ENCODE measurements around the gene MFAP4.

The MFAP4 gene

GRCh38 chr17:19410091-19410490 is 23.1 kb upstream of the MFAP4 start:
- peaks cover 0 to 13% (median 0%) of the 10 kb centered on the region in 5 donors for H3K4me1 ChIP-seq (ENCODE audit: control insufficient read depth in 5 of 5, insufficient read depth in 5 of 5, low read length in 5 of 5)
- no peaks in the 10 kb centered on the region for H3K36me3 ChIP-seq (ENCODE audit: control insufficient read depth in 5 of 5, insufficient read depth in 5 of 5, low read length in 5 of 5)
- H3K27me3 ChIP-seq (ENCODE audit: control insufficient read depth in 5 of 5, insufficient read depth in 4 of 5, low read length in 5 of 5), result peaks cover 0 to 7% (median 3%) of the 10 kb centered on the region in 5 donors
- no peaks in the 10 kb centered on the region for H3K9me3 ChIP-seq (ENCODE audit: control insufficient read depth in 5 of 5, low read length in 5 of 5)
- H3K4me3 ChIP-seq (ENCODE audit: low read depth in 1 of 5, low read length in 5 of 5), result no peak overlapping the region
- H3K27ac ChIP-seq (ENCODE audit: low read depth, low read length), result no peak overlapping the region
- H3K9ac ChIP-seq (ENCODE audit: low read length in 5 of 5), result no peak overlapping the region

GRCh38 chr17:19409509-19409908 is 22.5 kb upstream of the MFAP4 start:
- Histone ChIP-seq H3K27ac (ENCODE audit: low read depth, low read length) (no peak overlapping the region), H3K4me1 (ENCODE audit: control insufficient read depth in 5 of 5, insufficient read depth in 5 of 5, low read length in 5 of 5) (peaks cover 0 to 13% (median 0%) of the 10 kb centered on the region in 5 donors)

GRCh38 chr17:19409066-19409465 is 22.1 kb upstream of the MFAP4 start:
- Histone ChIP-seq H3K27me3 (ENCODE audit: control insufficient read depth in 5 of 5, insufficient read depth in 4 of 5, low read length in 5 of 5) (peaks cover 0 to 7% (median 3%) of the 10 kb centered on the region in 5 donors), H3K9me3 (ENCODE audit: control insufficient read depth in 5 of 5, low read length in 5 of 5) (no peaks in the 10 kb centered on the region), H3K27ac (ENCODE audit: low read depth, low read length) (no peak overlapping the region), H3K4me3 (ENCODE audit: low read depth in 1 of 5, low read length in 5 of 5) (no peak overlapping the region), H3K4me1 (ENCODE audit: control insufficient read depth in 5 of 5, insufficient read depth in 5 of 5, low read length in 5 of 5) (peaks cover 0 to 13% (median 0%) of the 10 kb centered on the region in 5 donors), H3K36me3 (ENCODE audit: control insufficient read depth in 5 of 5, insufficient read depth in 5 of 5, low read length in 5 of 5) (no peaks in the 10 kb centered on the region), H3K9ac (ENCODE audit: low read length in 5 of 5) (no peak overlapping the region)

More at GRCh38 chr17:19409509-19409908, 22.5 kb upstream of the MFAP4 start:
- Histone ChIP-seq H3K9me3 (ENCODE audit: control insufficient read depth in 5 of 5, low read length in 5 of 5) (no peaks in the 10 kb centered on the region), H3K36me3 (ENCODE audit: control insufficient read depth in 5 of 5, insufficient read depth in 5 of 5, low read length in 5 of 5) (no peaks in the 10 kb centered on the region), H3K27me3 (ENCODE audit: control insufficient read depth in 5 of 5, insufficient read depth in 4 of 5, low read length in 5 of 5) (peaks cover 0 to 7% (median 3%) of the 10 kb centered on the region in 5 donors), H3K4me3 (ENCODE audit: low read depth in 1 of 5, low read length in 5 of 5) (no peak overlapping the region), H3K9ac (ENCODE audit: low read length in 5 of 5) (no peak overlapping the region)

- H3K9me3 ChIP-seq (ENCODE audit: control insufficient read depth in 5 of 5, low read length in 5 of 5), result no peaks in the 10 kb centered on the region
- no peak overlapping the region for H3K4me3 ChIP-seq (ENCODE audit: low read depth in 1 of 5, low read length in 5 of 5)
- peaks cover 0 to 13% (median 0%) of the 10 kb centered on the region in 5 donors for H3K4me1 ChIP-seq (ENCODE audit: control insufficient read depth in 5 of 5, insufficient read depth in 5 of 5, low read length in 5 of 5)
- peaks cover 0 to 4% (median 3%) of the 10 kb centered on the region in 5 donors for H3K27me3 ChIP-seq (ENCODE audit: control insufficient read depth in 5 of 5, insufficient read depth in 4 of 5, low read length in 5 of 5)
- H3K27ac ChIP-seq (ENCODE audit: low read depth, low read length), result no peak overlapping the region
- H3K36me3 ChIP-seq (ENCODE audit: control insufficient read depth in 5 of 5, insufficient read depth in 5 of 5, low read length in 5 of 5), result no peaks in the 10 kb centered on the region
- no peak overlapping the region for H3K9ac ChIP-seq (ENCODE audit: low read length in 5 of 5)
Observed at GRCh38 chr17:19408346-19408710, 21.3 kb upstream of the MFAP4 start.

GRCh38 chr17:19407601-19408345 is 20.8 kb upstream of the MFAP4 start:
- Histone ChIP-seq H3K4me3 (ENCODE audit: low read depth in 1 of 5, low read length in 5 of 5) (no peak overlapping the region), H3K27me3 (ENCODE audit: control insufficient read depth in 5 of 5, insufficient read depth in 4 of 5, low read length in 5 of 5) (peaks cover 0 to 4% (median 3%) of the 10 kb centered on the region in 5 donors), H3K4me1 (ENCODE audit: control insufficient read depth in 5 of 5, insufficient read depth in 5 of 5, low read length in 5 of 5) (peaks cover 0 to 13% (median 0%) of the 10 kb centered on the region in 5 donors), H3K36me3 (ENCODE audit: control insufficient read depth in 5 of 5, insufficient read depth in 5 of 5, low read length in 5 of 5) (no peaks in the 10 kb centered on the region), H3K9me3 (ENCODE audit: control insufficient read depth in 5 of 5, low read length in 5 of 5) (no peaks in the 10 kb centered on the region), H3K27ac (ENCODE audit: low read depth, low read length) (no peak overlapping the region), H3K9ac (ENCODE audit: low read length in 5 of 5) (no peak overlapping the region)

GRCh38 chr17:19405114-19405513 is 18.1 kb upstream of the MFAP4 start:
- H3K9me3 ChIP-seq (ENCODE audit: control insufficient read depth in 5 of 5, low read length in 5 of 5), result no peaks in the 10 kb centered on the region
- H3K27ac ChIP-seq (ENCODE audit: low read depth, low read length), result no peak overlapping the region
- H3K4me3 ChIP-seq (ENCODE audit: low read depth in 1 of 5, low read length in 5 of 5), result no peak overlapping the region
- no peaks in the 10 kb centered on the region for H3K36me3 ChIP-seq (ENCODE audit: control insufficient read depth in 5 of 5, insufficient read depth in 5 of 5, low read length in 5 of 5)
- H3K4me1 ChIP-seq (ENCODE audit: control insufficient read depth in 5 of 5, insufficient read depth in 5 of 5, low read length in 5 of 5), result peaks cover 0 to 6% (median 1%) of the 10 kb centered on the region in 5 donors
- no peak overlapping the region for H3K9ac ChIP-seq (ENCODE audit: low read length in 5 of 5)
- H3K27me3 ChIP-seq (ENCODE audit: control insufficient read depth in 5 of 5, insufficient read depth in 4 of 5, low read length in 5 of 5), result no peaks in the 10 kb centered on the region

GRCh38 chr17:19404264-19404663 is 17.3 kb upstream of the MFAP4 start:
- no peaks in the 10 kb centered on the region for H3K36me3 ChIP-seq (ENCODE audit: control insufficient read depth in 5 of 5, insufficient read depth in 5 of 5, low read length in 5 of 5)
- H3K4me1 ChIP-seq (ENCODE audit: control insufficient read depth in 5 of 5, insufficient read depth in 5 of 5, low read length in 5 of 5), result peaks cover 0 to 12% (median 9%) of the 10 kb centered on the region in 5 donors
- no peaks in the 10 kb centered on the region for H3K27me3 ChIP-seq (ENCODE audit: control insufficient read depth in 5 of 5, insufficient read depth in 4 of 5, low read length in 5 of 5)
- no peak overlapping the region for H3K27ac ChIP-seq (ENCODE audit: low read depth, low read length)
- no peaks in the 10 kb centered on the region for H3K9me3 ChIP-seq (ENCODE audit: control insufficient read depth in 5 of 5, low read length in 5 of 5)
- no peak overlapping the region for H3K4me3 ChIP-seq (ENCODE audit: low read depth in 1 of 5, low read length in 5 of 5)
- H3K9ac ChIP-seq (ENCODE audit: low read length in 5 of 5), result no peak overlapping the region

GRCh38 chr17:19403021-19403420 is 16.0 kb upstream of the MFAP4 start:
- Histone ChIP-seq H3K4me3 (ENCODE audit: low read depth in 1 of 5, low read length in 5 of 5) (no peak overlapping the region), H3K9ac (ENCODE audit: low read length in 5 of 5) (no peak overlapping the region), H3K36me3 (ENCODE audit: control insufficient read depth in 5 of 5, insufficient read depth in 5 of 5, low read length in 5 of 5) (no peaks in the 10 kb centered on the region), H3K27ac (ENCODE audit: low read depth, low read length) (no peak overlapping the region), H3K4me1 (ENCODE audit: control insufficient read depth in 5 of 5, insufficient read depth in 5 of 5, low read length in 5 of 5) (peaks cover 0 to 23% (median 21%) of the 10 kb centered on the region in 5 donors), H3K27me3 (ENCODE audit: control insufficient read depth in 5 of 5, insufficient read depth in 4 of 5, low read length in 5 of 5) (no peaks in the 10 kb centered on the region), H3K9me3 (ENCODE audit: control insufficient read depth in 5 of 5, low read length in 5 of 5) (no peaks in the 10 kb centered on the region)

GRCh38 chr17:19402171-19402570 is 15.2 kb upstream of the MFAP4 start:
- no peaks in the 10 kb centered on the region for H3K27me3 ChIP-seq (ENCODE audit: control insufficient read depth in 5 of 5, insufficient read depth in 4 of 5, low read length in 5 of 5)
- no peak overlapping the region for H3K4me3 ChIP-seq (ENCODE audit: low read depth in 1 of 5, low read length in 5 of 5)
- H3K9me3 ChIP-seq (ENCODE audit: control insufficient read depth in 5 of 5, low read length in 5 of 5), result no peaks in the 10 kb centered on the region
- H3K9ac ChIP-seq (ENCODE audit: low read length in 5 of 5), result no peak overlapping the region
- peaks cover 0 to 29% (median 27%) of the 10 kb centered on the region in 5 donors for H3K4me1 ChIP-seq (ENCODE audit: control insufficient read depth in 5 of 5, insufficient read depth in 5 of 5, low read length in 5 of 5)
- no peaks in the 10 kb centered on the region for H3K36me3 ChIP-seq (ENCODE audit: control insufficient read depth in 5 of 5, insufficient read depth in 5 of 5, low read length in 5 of 5)
- H3K27ac ChIP-seq (ENCODE audit: low read depth, low read length), result no peak overlapping the region

GRCh38 chr17:19401321-19402010 is 14.5 kb upstream of the MFAP4 start:
- Histone ChIP-seq H3K4me1 (ENCODE audit: control insufficient read depth in 5 of 5, insufficient read depth in 5 of 5, low read length in 5 of 5) (peaks cover 0 to 29% (median 27%) of the 10 kb centered on the region in 5 donors), H3K27ac (ENCODE audit: low read depth, low read length) (no peak overlapping the region), H3K9ac (ENCODE audit: low read length in 5 of 5) (no peak overlapping the region), H3K4me3 (ENCODE audit: low read depth in 1 of 5, low read length in 5 of 5) (no peak overlapping the region), H3K36me3 (ENCODE audit: control insufficient read depth in 5 of 5, insufficient read depth in 5 of 5, low read length in 5 of 5) (no peaks in the 10 kb centered on the region), H3K9me3 (ENCODE audit: control insufficient read depth in 5 of 5, low read length in 5 of 5) (no peaks in the 10 kb centered on the region), H3K27me3 (ENCODE audit: control insufficient read depth in 5 of 5, insufficient read depth in 4 of 5, low read length in 5 of 5) (no peaks in the 10 kb centered on the region)

Data from subcutaneous abdominal adipose tissue (tissue), 5 donors.